K562 (cell line): Measurements from ENCODE around the gene RNF167. TPM values are rescaled to one million over a fixed set of nuclear protein-coding genes. Genes with fewer than 3 reads are reported as not detected.
A peak's percentile ranks its signal among the peaks of the same experiment; 100 is the strongest.

Experiments used
- BCLAF1 ChIP-seq, 2 experiments: fragments of 450-650 bp in 1 of 2; IDR thresholded peaks; 2 replicates each; pipeline ENCODE4 v1.6.1; 2011 to 2017; ENCODE audit warnings: low read depth in 2 of 2, antibody characterized with exemption in 1 of 2, borderline replicate concordance in 1 of 2, low read length in 1 of 2, mild to moderate bottlenecking in 1 of 2, mixed read lengths in 1 of 2; ENCODE audit not compliant: control insufficient read depth in 1 of 2
- CBFB ChIP-seq: sonication (generic); formaldehyde crosslinking; IDR thresholded peaks from 2 replicates; pipeline ENCODE4 v1.4.0; 2020; ENCODE audit warnings: mild to moderate bottlenecking, missing genetic modification reagents
- EP300 ChIP-seq: IDR thresholded peaks from 2 replicates; pipeline ENCODE4 v1.6.1; 2012; ENCODE audit warnings: low read length, improper control_type of control experiment
- FOXK2 ChIP-seq, 2 experiments: fragments of 450-650 bp; IDR thresholded peaks in 1 of 2; conservative IDR thresholded peaks in 1 of 2; 2 replicates each; pipeline ENCODE4 v1.6.1; 2016; ENCODE audit warnings: low read depth in 2 of 2, mild to moderate bottlenecking in 1 of 2
- KDM5B ChIP-seq: fragments of 200-600 bp; sonication (generic); IDR thresholded peaks from 2 replicates; pipeline ENCODE4 v1.6.1; 2012; ENCODE audit warnings: low read depth, mild to moderate bottlenecking, moderate library complexity, low read length, control low read depth, inconsistent platforms; ENCODE audit not compliant: insufficient replicate concordance
- PHF8 ChIP-seq: fragments of 200-600 bp; sonication (generic); IDR thresholded peaks from 2 replicates; pipeline ENCODE4 v1.6.1; 2012; ENCODE audit warnings: mixed run types, mild to moderate bottlenecking, inconsistent platforms, low read length, moderate library complexity, borderline replicate concordance
- PHTF2 ChIP-seq: fragments of 250-450 bp; sonication (Bioruptor Pico); IDR thresholded peaks from 2 replicates; pipeline ENCODE4 v1.5.0; 2021; ENCODE audit warnings: mild to moderate bottlenecking
- POLR2G ChIP-seq: fragments of 200-400 bp; formaldehyde crosslinking; IDR thresholded peaks from 2 replicates; pipeline ENCODE4 v1.6.1; 2017; ENCODE audit warnings: low read depth, mild to moderate bottlenecking, antibody characterized with exemption, low read length, moderate library complexity
- SMAD2 ChIP-seq: fragments of 150-350 bp; IDR thresholded peaks from 2 replicates; pipeline ENCODE4 v1.6.1; 2014; ENCODE audit warnings: low read depth, mild to moderate bottlenecking, low read length
- TAF9B ChIP-seq: fragments of 450-650 bp; IDR thresholded peaks from 2 replicates; pipeline ENCODE4 v1.6.1; 2018; ENCODE audit warnings: mild to moderate bottlenecking; ENCODE audit not compliant: partially characterized antibody
- TBL1XR1 ChIP-seq, 2 experiments: IDR thresholded peaks; 2 replicates each; pipeline ENCODE4 v1.6.1; 2012; ENCODE audit warnings: improper control_type of control experiment in 2 of 2, low read length in 2 of 2, mild to moderate bottlenecking in 1 of 2
- TCF7 ChIP-seq: sonication (generic); IDR thresholded peaks from 2 replicates; pipeline ENCODE4 v1.6.1; 2016; ENCODE audit warnings: antibody characterized with exemption, borderline replicate concordance
- TSC22D4 ChIP-seq: fragments of 450-650 bp; IDR thresholded peaks from 2 replicates; pipeline ENCODE4 v1.6.1; 2016; ENCODE audit warnings: missing genetic modification characterization, missing biosample characterization, control low read depth
- ZNF197 ChIP-seq: fragments of 200-800 bp; sonication (Bioruptor generic); IDR thresholded peaks from 2 replicates; pipeline ENCODE4 v1.6.1; 2016; ENCODE audit warnings: low read depth, missing genetic modification characterization, missing compliant biosample characterization
- ZNF766 ChIP-seq: fragments of 200-800 bp; sonication (Bioruptor generic); conservative IDR thresholded peaks from 2 replicates; pipeline ENCODE4 v1.6.1; 2016; ENCODE audit warnings: missing genetic modification characterization, missing compliant biosample characterization
- ZNF785 ChIP-seq: fragments of 250-450 bp; sonication (Bioruptor Pico); IDR thresholded peaks from 2 replicates; pipeline ENCODE4 v1.4.0; 2020; ENCODE audit warnings: mild to moderate bottlenecking
- polyA plus RNA-seq, 8 experiments: library from polyadenylated mRNA; depleted of rRNA in 4 of 8; stranded (reverse) in 5 of 8; unstranded in 3 of 8; fragments of >200 nt; fragmentation: Nextera tagmentation in 2 of 8; fragmentation: Illumina TruSeq in 1 of 8; extraction: Ambion mirVana in 2 of 8; extraction: Trizol in 1 of 8; gene quantifications; 2 replicates each; pipeline versions ENCODE4 v1.2.1 to v1.2.3, GENCODE V29; 2011 to 2014; ENCODE audit warnings: inconsistent platforms in 1 of 8, missing spikeins in 1 of 8
- total RNA-seq, 7 experiments: library from RNA; depleted of rRNA in 6 of 7; stranded (reverse); fragments of >200 nt in 6 of 7; fragmentation: Illumina TruSeq in 2 of 7; extraction: Trizol in 2 of 7; gene quantifications; 2 replicates each; pipeline versions ENCODE4 v1.2.1 to v1.2.3, GENCODE V29; 2011 to 2021; ENCODE audit warnings: low replicate concordance in 1 of 7
- TF ChIP-seq, protein P1 (sequence below): IDR thresholded peaks from 2 replicates; pipeline ENCODE4 v1.6.1; 2012; ENCODE audit warnings: low read depth, low read length, improper control_type of control experiment, borderline replicate concordance
- TF ChIP-seq, protein P2 (sequence below): fragments of 150-350 bp; IDR thresholded peaks from 2 replicates; pipeline ENCODE4 v1.6.1; 2014; ENCODE audit warnings: low read depth, mild to moderate bottlenecking, low read length, borderline replicate concordance

RNF167 gene
- total and polyA plus RNA-seq, 9 of the 15 experiments (the other 6 are each of a cell fraction or from before 2014, with no cell fraction given) = 16.5 to 143 (median 45.5) TPM

DNA sequence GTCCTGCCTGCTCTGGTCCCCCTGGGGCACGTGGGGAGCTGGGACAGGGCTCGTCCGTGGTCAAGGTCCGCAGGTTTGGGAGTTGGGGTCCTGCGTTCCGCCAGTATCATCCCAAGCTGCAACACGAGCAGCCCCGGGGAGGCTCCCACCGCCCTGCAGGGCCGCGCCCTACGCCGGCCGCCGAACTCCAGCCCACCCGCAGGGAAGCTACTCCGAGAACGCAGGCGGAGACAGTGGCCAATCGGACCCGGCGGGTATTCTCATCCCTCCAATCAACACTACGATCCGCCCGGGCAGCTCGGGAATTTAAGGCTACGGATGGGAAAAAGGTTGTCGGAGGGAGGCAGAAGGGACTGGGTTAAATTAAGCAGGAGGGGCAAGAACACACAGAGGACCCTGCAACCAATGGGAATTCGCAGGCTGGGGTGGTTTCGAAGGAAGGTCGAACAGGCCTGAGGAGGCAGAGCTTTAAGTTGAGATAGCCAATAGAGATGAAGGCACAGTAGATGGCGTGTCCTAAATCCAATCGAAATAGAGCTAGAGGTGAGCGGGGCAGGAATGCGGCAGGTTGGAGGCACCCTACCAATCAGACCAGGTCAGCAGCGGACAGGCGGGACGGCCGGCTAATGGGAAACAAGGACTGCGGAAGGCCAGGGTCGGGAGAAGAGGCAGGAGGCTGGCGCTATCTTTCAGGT, 26.9 kb downstream of the RNF167 start (continued):
- TF ChIP-seq PHF8 = peak; percentile 45; the same call in 1 of the 2 replicates
- TF ChIP-seq, protein P1, sequence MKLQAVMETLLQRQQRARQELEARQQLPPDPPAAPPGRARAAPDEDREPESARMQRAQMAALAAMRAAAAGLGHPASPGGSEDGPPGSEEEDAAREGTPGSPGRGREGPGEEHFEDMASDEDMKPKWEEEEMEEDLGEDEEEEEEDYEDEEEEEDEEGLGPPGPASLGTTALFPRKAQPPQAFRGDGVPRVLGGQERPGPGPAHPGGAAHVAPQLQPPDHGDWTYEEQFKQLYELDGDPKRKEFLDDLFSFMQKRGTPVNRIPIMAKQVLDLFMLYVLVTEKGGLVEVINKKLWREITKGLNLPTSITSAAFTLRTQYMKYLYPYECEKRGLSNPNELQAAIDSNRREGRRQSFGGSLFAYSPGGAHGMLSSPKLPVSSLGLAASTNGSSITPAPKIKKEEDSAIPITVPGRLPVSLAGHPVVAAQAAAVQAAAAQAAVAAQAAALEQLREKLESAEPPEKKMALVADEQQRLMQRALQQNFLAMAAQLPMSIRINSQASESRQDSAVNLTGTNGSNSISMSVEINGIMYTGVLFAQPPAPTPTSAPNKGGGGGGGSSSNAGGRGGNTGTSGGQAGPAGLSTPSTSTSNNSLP = peak; percentile 82; the same call in 1 of the 2 replicates
- no peak for TF ChIP-seq PHTF2 (CRISPR knock-in tag)
- no peak for TF ChIP-seq TCF7
- no peak for TF ChIP-seq CBFB (CRISPR knock-in tag)
- peak; percentile 82 for TF ChIP-seq POLR2G
- no peak for TF ChIP-seq EP300
- no peak for TF ChIP-seq ZNF197 (CRISPR knock-in tag)
- no peak for TF ChIP-seq ZNF785
- peak; percentile 33 for TF ChIP-seq KDM5B
- TF ChIP-seq TSC22D4 (tag) = no peak
- no peak for TF ChIP-seq TBL1XR1 (IDR thresholded peaks at IDR 0.05; ENCODE audit: low read length in 2 of 2)
- no peak for TF ChIP-seq SMAD2
- TF ChIP-seq TAF9B = no peak
- TF ChIP-seq BCLAF1 (IDR thresholded peaks at IDR 0.05; ENCODE audit: borderline replicate concordance in 1 of 2, control insufficient read depth in 1 of 2, low read depth in 2 of 2, low read length in 1 of 2) = no peak
- TF ChIP-seq ZNF766 (CRISPR knock-in tag) = peak; percentile 44; the same call in 1 of the 2 replicates
- peak; percentile 58 to 69; a peak in 2 of 4 replicates for TF ChIP-seq FOXK2 (conservative IDR thresholded peaks at IDR 0.05 in 1 of 2, IDR thresholded peaks at IDR 0.05 in 1 of 2; ENCODE audit: low read depth in 2 of 2)
- TF ChIP-seq, protein P2, sequence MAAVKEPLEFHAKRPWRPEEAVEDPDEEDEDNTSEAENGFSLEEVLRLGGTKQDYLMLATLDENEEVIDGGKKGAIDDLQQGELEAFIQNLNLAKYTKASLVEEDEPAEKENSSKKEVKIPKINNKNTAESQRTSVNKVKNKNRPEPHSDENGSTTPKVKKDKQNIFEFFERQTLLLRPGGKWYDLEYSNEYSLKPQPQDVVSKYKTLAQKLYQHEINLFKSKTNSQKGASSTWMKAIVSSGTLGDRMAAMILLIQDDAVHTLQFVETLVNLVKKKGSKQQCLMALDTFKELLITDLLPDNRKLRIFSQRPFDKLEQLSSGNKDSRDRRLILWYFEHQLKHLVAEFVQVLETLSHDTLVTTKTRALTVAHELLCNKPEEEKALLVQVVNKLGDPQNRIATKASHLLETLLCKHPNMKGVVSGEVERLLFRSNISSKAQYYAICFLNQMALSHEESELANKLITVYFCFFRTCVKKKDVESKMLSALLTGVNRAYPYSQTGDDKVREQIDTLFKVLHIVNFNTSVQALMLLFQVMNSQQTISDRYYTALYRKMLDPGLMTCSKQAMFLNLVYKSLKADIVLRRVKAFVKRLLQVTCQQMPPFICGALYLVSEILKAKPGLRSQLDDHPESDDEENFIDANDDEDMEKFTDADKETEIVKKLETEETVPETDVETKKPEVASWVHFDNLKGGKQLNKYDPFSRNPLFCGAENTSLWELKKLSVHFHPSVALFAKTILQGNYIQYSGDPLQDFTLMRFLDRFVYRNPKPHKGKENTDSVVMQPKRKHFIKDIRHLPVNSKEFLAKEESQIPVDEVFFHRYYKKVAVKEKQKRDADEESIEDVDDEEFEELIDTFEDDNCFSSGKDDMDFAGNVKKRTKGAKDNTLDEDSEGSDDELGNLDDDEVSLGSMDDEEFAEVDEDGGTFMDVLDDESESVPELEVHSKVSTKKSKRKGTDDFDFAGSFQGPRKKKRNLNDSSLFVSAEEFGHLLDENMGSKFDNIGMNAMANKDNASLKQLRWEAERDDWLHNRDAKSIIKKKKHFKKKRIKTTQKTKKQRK = peak; percentile 96
